Activated CD4-positive, alpha-beta T cell treated with anti-CD3 and anti-CD28 coated beads, Interleukin-2, amount 50 U/mL, for 4 hours (primary cell): ENCODE results near the gene BACE2.
"Not testable (repeated sequence)": the region's sequence is repeated elsewhere in the genome, so short reads cannot be mapped to it uniquely, and the experiment has no call there.

Experiments
- DNase-seq, 2 experiments: peaks; one replicate each; pipeline ENCODE4 v3.0.0-alpha.2; 2020

Gene BACE2

DNA sequence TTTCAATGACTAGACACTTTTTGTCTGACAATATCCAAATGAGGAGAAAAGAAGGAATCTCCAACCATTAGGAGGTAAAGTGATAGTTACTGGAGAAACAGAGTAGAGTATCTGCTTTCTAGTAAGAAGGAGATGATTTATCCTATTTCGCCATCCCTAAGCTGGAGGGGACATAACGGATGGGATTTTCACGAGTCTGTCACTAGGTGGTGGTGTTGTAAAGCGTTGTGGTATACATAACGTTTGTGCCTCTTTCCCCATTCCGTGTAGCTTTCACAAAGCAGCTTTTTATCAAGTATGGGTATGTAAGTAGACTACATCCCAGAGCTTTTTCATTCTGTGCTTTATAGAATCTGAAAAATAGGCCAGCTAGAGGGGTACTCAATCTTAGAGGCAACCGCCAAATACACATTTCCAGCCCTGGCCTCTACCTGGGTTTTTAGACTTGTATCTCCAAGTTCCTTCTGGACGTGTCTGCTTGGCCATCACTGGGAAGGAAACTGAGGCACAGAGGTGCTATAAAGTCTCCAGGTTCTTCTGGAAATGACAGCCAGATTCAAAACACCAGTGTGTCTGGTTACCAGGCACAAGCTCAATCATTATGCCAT, 115.4 kb downstream of the BACE2 start:
- peak; percentile 23 to 24 for DNase-seq

DNA sequence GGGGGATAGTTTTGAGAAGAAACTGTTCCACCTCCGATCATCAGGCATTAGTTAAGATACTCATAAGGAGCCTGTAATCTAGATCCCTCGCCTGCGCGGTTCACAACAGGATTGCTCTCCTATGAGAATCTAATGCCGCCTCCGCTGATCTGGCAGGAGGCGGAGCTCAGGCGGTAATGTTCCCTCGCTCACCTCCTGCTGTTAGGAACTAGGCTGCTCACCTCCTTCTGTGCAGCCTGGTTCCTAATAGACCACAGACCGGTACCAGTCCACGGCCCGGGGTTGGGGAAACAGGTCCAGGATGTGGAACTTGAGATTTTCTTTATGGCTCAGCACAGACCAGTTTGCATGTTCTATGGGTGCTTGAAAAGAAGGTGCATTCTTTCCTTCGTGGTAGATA, 121.5 kb downstream of the BACE2 start:
- no peak for DNase-seq

DNA sequence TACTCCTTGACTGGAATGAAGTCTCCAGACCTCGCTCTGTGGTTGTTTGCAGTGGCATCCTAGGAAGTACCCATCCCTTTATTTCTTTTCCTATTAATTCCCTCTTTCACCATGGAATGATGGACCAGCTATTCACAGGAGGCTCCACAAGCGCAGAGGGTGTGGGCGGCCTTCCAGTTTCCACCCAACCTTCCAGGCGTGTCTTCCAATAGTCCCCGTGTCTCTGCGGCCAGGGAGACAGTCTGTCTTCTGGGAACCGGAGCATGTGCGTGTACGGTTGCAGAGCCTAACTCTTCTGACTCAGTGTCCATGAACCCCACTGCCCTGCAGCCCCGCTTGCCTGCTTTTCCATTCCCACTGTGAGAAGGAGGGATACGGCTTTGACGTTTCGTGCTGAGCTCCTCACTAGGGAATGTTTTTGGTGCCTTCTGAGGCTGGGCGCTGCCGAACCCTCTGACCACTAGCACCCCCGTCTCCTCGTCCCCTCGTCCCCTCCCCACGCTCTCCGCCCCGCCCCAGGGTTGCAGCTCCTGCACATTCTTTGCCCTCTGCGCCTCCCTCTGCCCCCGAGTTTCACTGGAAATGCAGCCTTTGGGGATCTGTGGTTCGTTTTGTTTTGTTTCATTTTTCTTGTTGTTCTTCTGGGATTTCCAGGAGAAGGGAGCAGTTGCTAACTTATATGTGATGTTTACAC, 122.3 kb downstream of the BACE2 start:
- DNase-seq, result no peak

DNA sequence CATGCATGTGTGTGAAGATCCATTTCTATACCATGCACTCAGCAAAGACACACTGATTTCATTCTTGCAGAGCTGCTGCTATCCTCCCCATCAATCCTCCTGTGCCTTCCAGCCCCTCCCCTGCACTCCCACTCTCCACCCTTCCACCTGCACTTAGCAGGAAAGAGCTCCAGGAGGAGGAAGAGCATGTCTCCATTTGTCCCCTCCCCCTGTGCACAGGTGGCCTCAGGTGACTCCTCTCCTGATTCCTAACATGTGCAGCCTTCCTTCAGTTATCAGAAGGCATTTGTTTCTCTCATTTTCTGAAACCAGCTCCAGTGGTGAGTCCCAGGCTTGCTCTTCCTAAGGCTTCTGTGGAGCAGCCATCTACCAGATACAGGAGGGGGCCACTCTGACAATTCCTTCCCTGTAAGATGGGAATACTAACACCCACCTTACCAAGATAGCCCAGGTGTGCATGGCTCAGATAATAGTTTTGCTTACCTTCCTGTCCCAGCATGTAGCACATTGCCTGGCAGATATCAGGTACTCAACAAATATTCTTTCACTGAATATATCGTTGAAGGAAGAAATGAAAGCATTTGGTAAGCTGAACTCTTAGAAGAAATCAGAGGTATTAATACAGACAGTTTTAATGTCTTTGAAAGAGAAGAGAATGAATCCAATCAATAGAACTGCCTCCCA, 126.7 kb downstream of the BACE2 start:
- no peak for DNase-seq

DNA sequence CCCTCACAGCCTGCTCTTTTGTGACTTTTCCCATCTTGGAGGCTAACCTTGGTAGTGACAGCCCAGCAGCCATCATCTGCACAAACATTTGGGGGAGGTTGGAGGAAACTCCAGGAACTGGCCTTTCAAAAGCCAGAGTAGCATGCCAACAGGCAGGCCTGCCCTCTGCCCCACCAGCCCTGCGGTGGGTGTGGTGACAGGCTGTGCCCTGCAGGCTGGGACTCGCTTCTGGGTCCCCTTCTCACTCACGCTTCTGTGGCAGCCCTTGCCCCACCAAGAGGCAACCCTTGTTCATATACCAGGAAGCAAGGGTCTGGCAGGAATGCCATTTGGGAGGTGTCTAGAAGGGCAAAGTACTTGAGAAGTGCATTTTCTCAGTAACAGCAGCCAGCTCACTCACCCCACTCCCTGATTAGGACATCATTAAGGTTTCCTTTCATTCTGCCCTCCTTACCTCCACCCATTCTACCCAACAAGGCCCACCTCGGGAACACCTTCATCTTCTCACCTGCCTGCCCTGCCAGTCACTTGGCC, 127.8 kb downstream of the BACE2 start:
- no peak for DNase-seq

GRCh38 chr21:41302976-41303375, 135.0 kb downstream of the BACE2 start:
- no peak for DNase-seq

GRCh38 chr21:41304068-41304720, 136.2 kb downstream of the BACE2 start:
- no peak for DNase-seq

DNA sequence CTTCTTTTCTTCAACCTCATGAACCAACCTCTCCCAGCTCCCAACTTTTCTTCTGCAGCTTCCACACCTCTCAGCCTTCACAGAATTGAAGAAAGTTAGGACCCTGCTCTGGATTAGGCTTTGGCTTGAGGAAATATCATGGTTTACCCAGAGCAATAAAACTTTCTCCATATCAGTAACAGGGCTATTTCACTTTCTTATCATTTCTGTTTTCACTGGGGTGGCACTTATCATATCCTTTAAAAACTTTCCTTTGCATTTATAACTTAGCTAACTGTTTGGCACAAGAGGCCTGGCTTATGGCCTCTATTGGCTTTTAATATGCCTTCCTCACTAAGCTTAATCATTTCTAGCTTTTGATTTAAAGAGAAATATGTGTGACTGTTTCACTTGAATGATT, 139.3 kb downstream of the BACE2 start:
- DNase-seq, result no peak

GRCh38 chr21:41313285-41314164, 145.6 kb downstream of the BACE2 start:
- DNase-seq, result not testable (repeated sequence)

DNA sequence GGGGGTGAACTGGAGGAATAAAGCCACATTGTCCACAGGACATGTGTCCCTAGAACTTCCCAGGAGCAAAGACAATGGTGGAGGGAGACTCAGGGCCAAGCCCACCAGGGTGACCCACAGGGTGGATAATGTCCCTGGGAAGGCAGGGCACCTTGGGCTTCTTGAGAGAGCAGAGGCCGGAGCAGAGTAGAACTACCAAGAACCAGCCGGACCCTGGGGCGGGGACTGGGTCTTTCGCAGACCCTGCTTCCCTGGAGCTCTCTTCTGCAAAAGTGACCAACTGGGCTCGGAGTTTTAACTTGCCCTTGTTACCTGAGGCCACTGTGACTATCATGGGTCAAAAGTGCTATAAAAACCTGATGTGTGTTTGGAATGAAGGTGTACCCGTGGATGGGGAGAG, 147.8 kb downstream of the BACE2 start:
- no peak for DNase-seq

- no peak for DNase-seq
These were observed 148.5 kb downstream of the BACE2 start, which contains the start of gene FAM3B for GRCh38 chr21:41316200-41317062. Gene FAM3B, plus strand, starts transcription at chr21:41316801. Its CDS starts 79 bp downstream, at chr21:41316880.

- DNase-seq, result no peak
These were observed 149.1 kb downstream of the BACE2 start for GRCh38 chr21:41317063-41317392.

- DNase-seq, result no peak
These were observed 149.5 kb downstream of the BACE2 start for GRCh38 chr21:41317458-41317857.

DNA sequence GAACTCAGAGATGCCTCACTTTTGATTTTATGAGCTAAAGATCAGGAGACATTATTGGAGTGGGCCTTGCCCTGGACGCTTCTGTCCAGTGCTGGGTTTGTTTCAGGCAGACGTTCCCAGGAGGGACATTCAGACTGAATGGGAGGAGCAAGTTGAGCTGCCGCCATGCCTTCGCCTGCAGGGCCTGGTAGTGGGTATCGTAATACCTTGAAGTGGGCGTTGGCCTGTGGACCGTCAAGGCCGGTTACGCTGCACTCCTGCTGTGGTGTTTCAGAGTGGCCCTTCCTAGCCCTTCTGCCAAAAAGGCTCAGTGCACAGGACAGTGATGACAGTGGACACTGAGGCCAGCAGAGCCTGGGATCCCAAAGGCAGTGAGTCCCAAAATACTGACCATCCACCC, 150.3 kb downstream of the BACE2 start:
- DNase-seq, result no peak

DNA sequence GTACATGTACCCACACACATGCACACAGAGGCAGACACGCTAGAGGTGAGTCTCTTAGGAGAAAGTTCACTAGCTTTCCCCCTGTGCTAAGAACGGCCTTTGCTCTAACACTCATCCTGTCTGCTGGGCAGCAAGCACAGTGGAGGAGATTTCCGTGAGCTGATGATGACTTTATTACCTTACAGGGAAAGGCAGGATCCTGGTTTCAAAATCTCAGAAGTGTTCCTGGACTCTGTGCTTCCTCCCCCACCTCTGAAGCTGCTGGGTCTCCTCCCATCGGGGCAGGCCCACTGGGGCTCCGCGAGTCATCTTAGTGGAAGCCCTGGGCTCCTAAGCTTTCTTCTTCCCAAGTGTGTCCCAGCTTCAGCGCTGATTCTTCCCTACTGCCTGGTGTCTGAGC, 151.3 kb downstream of the BACE2 start:
- no peak for DNase-seq

GRCh38 chr21:41321211-41321907, 153.4 kb downstream of the BACE2 start:
- no peak for DNase-seq

- no peak for DNase-seq
These were observed 154.0 kb downstream of the BACE2 start for GRCh38 chr21:41321908-41322495.

GRCh38 chr21:41322496-41323382, 154.8 kb downstream of the BACE2 start:
- no peak for DNase-seq
